ENCODE measurements around the gene CSNK2A2. TPM values are rescaled to one million over a fixed set of nuclear protein-coding genes. Genes with fewer than 3 reads are reported as not detected.

CSNK2A2 gene
- total RNA-seq, 1 donor from 2014 or later = 45.0 TPM

DNA sequence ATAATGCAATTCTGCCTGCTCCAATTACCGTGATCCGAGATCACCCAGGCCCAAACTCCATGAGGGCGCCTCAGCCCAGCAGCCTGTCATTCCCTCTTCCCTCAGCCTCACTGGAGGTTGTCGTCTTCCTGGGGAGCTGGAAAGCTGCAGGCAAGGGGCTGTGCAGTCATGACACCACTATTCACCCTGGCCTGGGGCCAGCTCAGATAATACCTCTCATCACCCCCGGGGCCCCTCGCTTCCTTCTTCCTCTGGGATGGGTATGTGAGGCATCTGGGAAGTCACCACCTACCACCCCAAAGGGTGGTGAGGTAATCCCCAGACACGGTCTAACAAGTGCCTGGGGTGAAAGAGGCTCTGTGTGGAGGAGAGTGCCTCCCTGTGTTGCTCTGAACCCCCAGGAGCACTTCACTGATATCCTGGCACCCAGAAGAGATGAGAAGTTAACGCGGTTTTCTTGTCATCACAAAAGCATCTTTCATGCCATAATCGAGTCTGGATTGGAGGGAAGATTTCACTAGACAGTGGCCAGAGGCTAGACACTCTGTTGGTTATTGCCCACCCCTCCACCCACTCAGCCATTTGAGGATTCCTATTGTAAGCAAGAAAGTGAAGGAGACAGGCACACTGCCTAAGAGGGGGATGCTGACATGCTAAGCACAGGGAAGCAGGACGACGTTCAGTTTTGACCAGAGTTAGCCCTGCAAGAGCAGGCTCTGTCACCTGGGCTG, 87.2 kb downstream of the CSNK2A2 start:
- no peak for DNase-seq (ENCODE audit: low read depth, low spot score)

GRCh38 chr16:58109881-58110280, 88.0 kb downstream of the CSNK2A2 start:
- no peak for DNase-seq (ENCODE audit: low read depth, low spot score)

DNA sequence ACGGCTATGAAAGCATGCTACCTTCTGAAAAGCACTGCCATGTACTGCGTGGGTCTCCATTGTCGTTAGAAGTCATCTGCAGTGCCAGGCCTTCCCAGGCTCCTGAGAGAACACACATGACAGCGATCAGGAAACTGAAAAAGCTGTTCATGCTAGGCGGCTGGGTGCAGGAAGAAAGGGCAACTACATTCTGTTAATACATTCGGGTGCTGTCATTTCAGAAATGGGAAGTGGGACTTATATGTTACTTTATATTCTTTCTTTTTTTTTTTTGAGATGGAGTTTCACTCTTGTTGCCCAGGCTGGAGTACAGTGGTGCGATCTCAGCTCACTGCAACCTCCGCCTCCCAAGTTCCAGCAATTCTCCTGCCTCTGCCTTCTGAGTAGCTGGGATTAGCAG, 88.6 kb downstream of the CSNK2A2 start:
- DNase-seq (ENCODE audit: low read depth, low spot score) = no peak

Other genes starting within 250 kb of the CSNK2A2 start
- gene CNGB1, start 227.0 kb downstream of the CSNK2A2 start, total RNA-seq = 0.11 and 0.20 TPM in 2 replicates
- gene ZNF319, start 197.4 kb downstream of the CSNK2A2 start, total RNA-seq = 2.7 and 4.1 TPM in 2 replicates
- gene USB1, start 196.7 kb downstream of the CSNK2A2 start, total RNA-seq = 37.3 and 71.8 TPM in 2 replicates
- 3.6 and 5.1 TPM in 2 replicates for gene MMP15, start 172.4 kb downstream of the CSNK2A2 start, total RNA-seq
- 41.7 and 57.1 TPM in 2 replicates for gene CFAP20, start 68.7 kb downstream of the CSNK2A2 start, total RNA-seq
- not detected in 2 replicates for gene PRSS54, start 96.9 kb upstream of the CSNK2A2 start, total RNA-seq
- 13.8 and 13.9 TPM in 2 replicates for gene GINS3, start 194.4 kb upstream of the CSNK2A2 start, total RNA-seq

All from pulmonary artery endothelial cell (primary cell).